CD4-positive, alpha-beta T cell treated with Interferon gamma for 1 hour (primary cell): ENCODE measurements around the gene TKT.
"Not testable (repeated sequence)": the region's sequence is repeated elsewhere in the genome, so short reads cannot be mapped to it uniquely, and the experiment has no call there.

Source experiments
- DNase-seq: peaks from one replicate; pipeline ENCODE4 v3.0.0-alpha.2; 2020

Gene TKT, protein sequence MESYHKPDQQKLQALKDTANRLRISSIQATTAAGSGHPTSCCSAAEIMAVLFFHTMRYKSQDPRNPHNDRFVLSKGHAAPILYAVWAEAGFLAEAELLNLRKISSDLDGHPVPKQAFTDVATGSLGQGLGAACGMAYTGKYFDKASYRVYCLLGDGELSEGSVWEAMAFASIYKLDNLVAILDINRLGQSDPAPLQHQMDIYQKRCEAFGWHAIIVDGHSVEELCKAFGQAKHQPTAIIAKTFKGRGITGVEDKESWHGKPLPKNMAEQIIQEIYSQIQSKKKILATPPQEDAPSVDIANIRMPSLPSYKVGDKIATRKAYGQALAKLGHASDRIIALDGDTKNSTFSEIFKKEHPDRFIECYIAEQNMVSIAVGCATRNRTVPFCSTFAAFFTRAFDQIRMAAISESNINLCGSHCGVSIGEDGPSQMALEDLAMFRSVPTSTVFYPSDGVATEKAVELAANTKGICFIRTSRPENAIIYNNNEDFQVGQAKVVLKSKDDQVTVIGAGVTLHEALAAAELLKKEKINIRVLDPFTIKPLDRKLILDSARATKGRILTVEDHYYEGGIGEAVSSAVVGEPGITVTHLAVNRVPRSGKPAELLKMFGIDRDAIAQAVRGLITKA

DNA sequence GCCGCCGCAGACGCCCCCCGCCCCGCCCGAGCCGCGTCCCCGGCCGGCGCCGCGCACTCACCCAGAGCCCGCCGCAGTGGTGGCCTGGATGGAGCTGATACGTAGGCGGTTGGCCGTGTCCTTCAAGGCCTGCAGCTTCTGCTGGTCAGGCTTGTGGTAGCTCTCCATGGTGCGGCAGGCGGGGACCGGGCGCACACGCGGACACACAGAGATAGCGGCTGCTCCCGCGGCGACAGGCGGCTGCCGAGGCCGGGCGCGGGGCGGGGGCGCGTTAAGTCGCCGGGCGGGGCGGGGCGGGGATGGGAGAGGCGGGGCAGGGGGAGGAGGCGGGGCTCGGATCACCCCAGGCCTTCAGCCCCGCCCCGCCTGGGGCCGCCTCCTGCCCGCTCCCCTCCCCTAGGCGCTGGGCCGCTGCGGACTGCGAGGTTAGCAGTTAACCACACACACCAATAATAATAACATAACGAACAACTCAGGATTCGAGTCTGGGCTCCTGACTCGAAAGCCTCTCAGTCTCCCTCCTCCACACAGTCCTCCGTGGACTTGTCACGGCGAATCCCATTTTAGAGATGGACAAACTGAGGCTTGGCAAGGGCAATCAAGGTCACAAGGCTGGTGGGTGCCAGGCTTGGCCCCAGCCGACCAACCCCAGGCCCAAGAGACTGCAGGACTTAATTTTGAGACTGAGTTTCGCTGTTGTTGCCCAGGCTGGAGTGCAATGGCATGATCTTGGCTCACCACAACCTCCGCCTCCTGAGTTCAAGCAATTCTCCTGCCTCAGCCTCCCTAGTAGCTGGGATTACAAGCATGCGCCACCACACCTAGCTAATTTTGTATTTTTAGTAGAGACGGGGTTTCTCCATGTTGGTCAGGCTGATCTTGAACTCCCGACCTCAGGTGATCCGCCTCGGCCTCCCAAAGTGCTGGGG is at the start of gene TKT:
TKT (minus strand) TSS at position 248 of the 929 bp plus-strand sequence; CDS start at position 168, 80 bp downstream.
- peak; percentile 81 for DNase-seq

DNA sequence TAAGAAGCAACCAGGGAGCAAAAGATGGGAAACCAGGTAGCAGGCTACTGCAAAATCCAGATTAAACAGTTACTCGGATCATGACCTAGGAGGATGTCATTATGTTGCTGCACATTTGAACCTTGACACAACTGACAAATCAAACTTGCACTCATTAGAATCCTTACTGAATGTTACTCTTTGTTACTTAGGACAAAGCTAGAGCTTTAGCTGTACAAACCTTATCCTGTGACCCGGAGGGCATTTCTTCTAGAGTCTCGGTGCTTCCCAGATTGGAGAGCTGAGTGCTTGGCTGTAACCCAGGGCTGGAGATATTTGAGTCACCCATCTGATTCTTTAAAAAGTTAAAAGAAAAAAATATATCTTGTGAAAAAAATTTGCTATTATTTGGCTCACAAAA is 48.1 kb upstream of the TKT start:
- no peak for DNase-seq

DNA sequence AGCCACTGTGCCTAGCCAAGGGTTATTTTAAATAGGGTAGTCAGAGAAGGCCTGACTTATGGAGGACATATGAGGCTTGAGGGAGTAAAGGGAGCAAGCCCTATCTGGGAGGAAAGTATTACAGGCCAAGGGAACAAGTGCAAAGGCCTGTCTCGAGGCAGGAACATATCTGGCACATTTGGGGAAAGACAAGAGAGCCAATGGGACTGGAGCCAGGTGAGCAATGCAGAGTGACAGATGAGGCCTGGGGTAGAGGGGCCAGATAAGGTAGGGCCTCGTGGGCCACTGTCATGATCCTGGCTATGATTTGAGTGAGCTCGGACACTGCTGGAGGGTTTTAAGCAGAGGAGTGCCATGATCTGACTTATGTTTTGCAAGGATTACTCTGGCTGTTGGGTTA is 47.7 kb upstream of the TKT start:
- no peak for DNase-seq

- no peak for DNase-seq
Measured at GRCh38 chr3:53300826-53301225, 45.0 kb upstream of the TKT start.

GRCh38 chr3:53299611-53300023 is 43.8 kb upstream of the TKT start:
- DNase-seq, result peak; percentile 4

DNA sequence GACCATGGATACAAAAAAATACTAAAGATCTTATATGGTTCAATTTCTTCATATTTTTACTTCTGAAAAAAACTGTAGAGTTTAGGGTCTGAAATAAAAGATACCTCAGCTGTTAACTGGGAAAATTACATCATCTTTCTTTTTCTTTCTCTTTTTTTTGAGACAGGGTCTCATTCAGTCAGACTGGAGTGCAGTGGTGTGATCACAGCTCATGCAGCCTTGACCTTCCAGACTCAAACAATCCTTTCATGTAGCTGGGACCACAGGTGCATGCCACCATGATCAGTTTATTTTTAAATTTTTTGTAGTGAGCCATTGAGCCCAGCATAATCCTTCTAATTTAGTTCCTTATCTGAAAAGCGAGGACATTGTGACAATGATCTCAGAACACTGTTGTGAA is 39.6 kb upstream of the TKT start:
- DNase-seq, result no peak

- no peak for DNase-seq
Measured at GRCh38 chr3:53293867-53294266, 38.0 kb upstream of the TKT start.

GRCh38 chr3:53288214-53288613 is 32.4 kb upstream of the TKT start:
- DNase-seq, result no peak

- no peak for DNase-seq
Measured at GRCh38 chr3:53287131-53287629, 31.4 kb upstream of the TKT start.

GRCh38 chr3:53286727-53287126 is 30.9 kb upstream of the TKT start:
- no peak for DNase-seq

DNA sequence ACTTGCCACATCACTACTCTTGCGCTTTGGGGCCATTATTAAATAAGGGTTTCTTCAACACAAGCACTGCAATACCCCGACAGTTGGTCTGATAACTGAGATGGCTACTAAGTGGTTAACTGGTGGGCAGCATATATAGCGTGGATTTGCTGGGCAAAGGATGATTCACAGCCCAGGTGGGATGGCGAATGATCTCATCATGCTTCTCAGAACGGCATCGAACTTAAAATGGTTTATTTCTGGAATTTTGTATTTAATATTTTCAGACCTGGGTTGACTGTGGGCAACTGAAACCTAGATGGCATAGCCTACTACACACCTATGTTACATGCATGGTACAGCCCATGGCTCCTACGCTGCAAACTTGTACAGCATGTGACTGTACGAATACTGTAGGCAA is 26.8 kb upstream of the TKT start:
- DNase-seq, result no peak

GRCh38 chr3:53278667-53279066 is 22.8 kb upstream of the TKT start:
- DNase-seq, result no peak

DNA sequence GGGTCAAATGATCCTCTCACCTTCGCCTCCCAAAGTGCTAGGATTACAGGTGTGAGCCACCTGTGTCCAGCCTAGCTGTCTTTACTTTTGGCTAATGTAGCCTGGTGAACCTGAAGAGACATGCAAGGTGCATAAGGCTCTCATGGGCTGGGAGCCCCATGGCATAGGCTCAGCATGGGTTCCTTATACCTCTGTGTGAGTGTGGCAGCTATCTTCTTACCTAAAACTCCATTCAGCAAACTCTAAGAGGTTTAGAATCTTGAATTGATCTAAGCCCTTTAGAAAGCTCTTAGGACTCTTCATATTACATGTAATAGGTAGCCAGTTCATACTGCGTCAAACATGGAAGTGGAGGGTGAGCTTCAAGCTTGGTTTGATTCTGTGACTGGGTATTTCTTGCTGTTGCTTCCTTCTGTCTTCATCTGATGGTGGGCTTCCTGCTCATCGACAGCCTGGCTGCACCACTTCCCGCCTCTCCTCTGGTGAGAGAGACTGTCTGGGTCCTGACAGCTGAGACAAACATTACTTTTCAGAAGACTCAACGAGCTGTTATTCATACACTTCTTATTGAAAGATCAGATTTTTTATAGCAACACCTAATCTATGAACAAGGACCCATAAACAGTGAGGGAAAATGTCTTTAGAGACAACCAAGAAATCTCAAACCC is 19.2 kb upstream of the TKT start:
- DNase-seq, result no peak

DNA sequence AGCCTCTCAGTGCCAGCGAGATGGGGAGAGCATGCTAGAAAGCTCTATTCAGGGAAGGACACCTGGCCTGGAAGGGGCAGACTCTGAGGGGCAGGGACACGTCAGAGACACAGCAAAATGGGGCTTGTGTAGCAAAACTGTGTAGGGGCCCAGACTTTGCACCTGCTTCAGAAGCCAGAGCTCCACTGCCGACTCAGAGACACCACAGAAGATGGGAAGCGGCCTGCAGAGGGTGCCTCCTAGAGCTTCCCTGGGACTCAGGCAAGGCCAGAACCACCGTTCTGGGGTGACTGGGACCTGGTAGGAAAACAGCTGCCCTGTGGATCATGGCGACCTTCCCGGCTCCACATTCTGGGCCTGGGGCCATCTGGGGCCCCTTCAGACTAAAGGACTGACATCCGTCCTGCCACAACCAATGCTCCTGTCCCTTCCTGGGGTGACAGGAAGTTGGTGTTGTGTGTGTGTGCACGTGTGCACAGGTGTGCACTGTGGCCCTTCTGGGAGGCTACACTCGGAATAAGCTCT is 17.4 kb upstream of the TKT start:
- no peak for DNase-seq

DNA sequence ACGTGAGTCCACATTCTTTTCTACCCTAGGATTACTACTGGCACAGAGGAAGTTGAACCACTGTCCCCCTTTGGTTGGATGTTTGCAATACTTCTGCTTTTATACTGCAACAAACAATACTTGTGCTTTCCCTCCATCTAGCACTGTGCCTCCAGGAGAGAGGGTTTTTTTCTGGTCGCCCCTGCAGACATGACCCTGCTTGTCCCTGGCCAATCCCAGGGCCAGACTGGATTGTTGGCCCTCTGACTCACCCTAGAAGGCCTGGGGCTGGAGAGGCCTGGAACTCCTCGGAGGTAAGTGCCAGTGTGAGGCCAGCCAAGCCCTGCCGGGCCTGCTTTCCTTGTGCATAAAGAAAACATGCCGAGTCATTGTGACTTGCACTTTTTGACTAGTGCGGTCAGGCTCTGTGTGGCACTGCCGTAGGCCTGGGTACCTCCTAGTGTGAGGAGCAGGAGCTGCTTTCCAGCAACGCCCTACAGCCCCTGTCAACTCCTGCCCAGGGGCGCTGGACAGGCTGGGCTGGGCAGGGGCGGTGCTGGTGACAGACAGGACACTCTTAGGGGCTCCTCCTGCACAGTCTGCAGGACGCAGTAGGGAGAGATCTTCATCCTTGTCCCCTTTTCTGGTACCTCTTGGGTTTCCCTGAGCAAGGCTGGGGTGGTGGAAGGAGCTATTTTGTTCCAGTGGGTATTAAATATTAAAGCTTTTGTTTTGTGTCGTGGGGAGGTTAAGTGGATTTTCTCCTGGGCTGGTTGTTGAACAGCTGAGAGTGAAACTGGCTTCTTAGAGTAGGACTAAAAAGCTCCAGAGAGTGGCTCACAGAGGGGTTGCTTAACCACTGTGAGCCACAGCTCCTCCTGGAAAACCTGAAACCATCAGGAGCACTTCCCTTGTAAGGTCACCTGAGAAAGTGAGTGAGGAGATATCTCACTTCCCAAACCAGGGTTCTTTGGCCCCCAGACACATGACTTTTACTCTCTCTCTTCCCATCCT is 14.4 kb upstream of the TKT start:
- peak; percentile 57 for DNase-seq

DNA sequence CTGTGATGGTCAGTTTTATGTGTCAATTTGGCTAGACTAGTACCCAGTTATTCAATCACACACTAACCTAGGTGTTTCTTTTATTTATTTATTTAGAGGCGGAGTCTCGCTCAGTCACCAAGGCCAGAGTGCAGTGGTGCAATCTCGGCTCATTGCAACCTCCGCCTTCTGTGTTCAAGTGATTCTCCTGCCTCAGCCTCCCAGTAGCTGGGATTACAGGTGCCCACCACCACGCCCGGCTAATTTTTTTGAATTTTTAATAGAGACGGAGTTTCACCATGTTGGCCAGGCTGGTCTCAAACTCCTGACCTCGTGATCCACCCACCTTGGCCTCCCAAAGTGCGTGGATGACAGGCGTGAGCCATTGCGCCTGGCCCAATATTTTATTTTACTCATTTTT is 13.4 kb upstream of the TKT start:
- DNase-seq, result not testable (repeated sequence)

GRCh38 chr3:53267766-53268165 is 11.9 kb upstream of the TKT start:
- DNase-seq, result no peak

- no peak for DNase-seq
Measured at GRCh38 chr3:53264718-53265117, 8.9 kb upstream of the TKT start.

- no peak for DNase-seq
Measured at GRCh38 chr3:53263907-53264306, 8.1 kb upstream of the TKT start.

GRCh38 chr3:53261712-53262111 is 5.9 kb upstream of the TKT start:
- no peak for DNase-seq

DNA sequence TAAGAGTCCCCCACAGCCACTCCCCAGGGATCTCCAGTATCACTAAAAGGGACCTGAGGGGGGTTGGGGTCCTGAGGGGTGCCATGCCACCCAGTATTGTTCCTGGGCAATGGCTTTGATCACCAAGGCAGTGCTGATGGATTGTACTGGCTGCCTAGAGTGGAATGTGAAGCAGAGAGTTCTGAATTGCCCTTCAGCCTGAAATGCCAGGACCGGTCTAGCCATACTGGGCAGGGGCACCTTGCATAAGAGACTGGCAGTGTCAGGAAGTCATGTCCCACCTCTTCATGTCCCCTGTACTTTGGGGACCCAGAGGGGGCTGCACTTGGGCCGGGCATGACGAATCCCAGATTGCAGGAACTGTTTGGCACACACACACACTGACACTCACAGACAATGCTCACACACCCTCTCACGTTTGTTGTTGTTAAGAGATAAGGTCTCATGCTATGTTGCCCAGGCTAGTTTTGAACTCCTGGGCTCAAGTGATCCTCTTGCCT is 4.5 kb upstream of the TKT start:
- DNase-seq, result no peak
